ENCODE data around the gene LPA.

DNA sequence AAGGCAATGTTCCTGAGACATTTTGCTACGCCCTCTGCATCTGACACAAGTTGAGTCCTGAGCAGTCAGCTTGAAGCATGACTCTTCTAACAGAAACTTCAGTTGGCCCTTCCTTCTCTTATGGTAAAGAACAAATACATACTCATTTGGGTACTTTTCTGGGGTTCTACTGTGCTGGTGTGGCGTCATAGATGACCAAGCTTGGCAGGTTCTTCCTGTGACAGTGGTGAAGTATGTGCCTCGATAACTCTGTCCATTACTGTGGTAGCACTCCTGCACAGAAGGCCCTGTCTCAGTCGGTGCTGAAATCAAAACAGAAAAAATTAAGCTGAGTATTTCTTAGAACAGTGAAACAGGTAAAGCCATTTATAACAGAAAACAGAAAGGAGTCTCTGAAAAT is 163.4 kb downstream of the LPA start:
- no peak for TF ChIP-seq CTCF (IDR thresholded peaks at IDR 0.05; ENCODE audit: low read depth, low read length)
- no peak for TF ChIP-seq EZH2phosphoT487 (IDR thresholded peaks at IDR 0.05; ENCODE audit: low read depth)
